GM18951 (cell line): ENCODE measurements around the gene CARD10.
"Not testable (repeated sequence)": the region's sequence is repeated elsewhere in the genome, so short reads cannot be mapped to it uniquely, and the experiment has no call there.

Experiments
- POLR2A ChIP-seq: IDR thresholded peaks from 4 replicates; pipeline ENCODE4 v1.6.1; 2011; ENCODE audit warnings: mild to moderate bottlenecking; ENCODE audit not compliant: insufficient read length, insufficient read depth; ENCODE audit errors: extremely low read depth
- in situ Hi-C: fragments of 300-500 bp; cut with MboI; formaldehyde crosslinking; loops from one replicate; pipeline ENCODE4 v1.12.0; 2022; ENCODE audit warnings: low sequenced_read_pairs, mixed read lengths, inconsistent platforms; ENCODE audit not compliant: unreplicated experiment

Gene CARD10

DNA sequence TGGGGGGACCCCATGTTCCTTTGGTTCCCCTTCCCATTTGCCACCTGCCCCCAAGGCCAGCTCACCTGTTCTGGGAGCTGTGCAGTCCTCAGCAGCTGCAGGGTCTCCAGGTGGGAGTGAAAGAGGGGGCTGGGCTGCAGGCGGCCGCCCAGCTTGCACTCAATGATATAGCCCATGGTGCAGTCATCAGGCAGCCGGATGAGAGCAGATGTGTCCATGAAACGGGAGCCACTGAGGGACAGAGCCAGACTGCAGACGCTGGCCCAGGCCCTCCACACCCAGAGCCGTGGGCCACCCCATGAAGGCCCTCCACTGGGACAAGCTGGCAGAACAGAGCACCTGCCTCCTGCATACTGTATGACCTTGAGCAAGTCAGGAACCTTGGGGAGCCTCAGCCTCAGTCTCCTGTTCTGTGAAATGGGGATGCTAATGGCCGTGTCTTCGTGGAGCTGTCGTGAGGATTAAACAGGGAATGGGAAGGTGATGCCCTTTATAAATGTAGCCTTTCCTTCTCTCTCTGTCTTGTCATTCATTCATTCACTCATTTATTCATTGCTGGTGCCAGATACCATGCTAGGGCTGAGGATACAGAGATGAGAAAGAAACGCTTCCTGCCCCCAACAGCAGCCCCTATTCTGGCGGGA lies 44.6 kb downstream of the CARD10 start:
- in situ Hi-C loops: no loop called here
- TF ChIP-seq POLR2A: no peak

DNA sequence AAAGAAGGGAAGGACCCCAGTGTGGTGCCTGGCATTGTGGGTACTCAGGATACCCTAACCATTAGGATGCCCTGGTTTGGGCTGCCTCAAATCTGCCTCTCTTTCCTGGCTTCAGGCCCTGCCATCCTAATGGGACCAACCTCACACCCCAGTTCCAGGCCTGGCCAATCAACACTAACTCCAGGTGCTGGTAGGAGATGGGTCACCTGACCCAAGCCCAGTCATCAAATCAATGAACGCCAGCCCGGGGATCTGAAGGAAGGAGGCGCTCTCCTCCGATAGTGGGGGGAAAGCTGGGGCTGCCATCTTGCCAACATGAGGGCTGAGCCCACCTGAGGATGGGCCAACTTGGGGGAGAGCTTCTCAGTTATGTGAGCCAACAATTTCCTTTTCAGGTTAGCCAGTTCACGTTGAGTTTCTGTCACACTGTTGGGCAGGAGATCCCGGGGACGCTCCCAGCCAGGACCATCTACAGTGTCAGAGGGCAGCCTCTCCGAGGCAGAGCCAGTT lies 45.7 kb downstream of the CARD10 start:
- no peak for TF ChIP-seq POLR2A
- in situ Hi-C loops: no loop called here

DNA sequence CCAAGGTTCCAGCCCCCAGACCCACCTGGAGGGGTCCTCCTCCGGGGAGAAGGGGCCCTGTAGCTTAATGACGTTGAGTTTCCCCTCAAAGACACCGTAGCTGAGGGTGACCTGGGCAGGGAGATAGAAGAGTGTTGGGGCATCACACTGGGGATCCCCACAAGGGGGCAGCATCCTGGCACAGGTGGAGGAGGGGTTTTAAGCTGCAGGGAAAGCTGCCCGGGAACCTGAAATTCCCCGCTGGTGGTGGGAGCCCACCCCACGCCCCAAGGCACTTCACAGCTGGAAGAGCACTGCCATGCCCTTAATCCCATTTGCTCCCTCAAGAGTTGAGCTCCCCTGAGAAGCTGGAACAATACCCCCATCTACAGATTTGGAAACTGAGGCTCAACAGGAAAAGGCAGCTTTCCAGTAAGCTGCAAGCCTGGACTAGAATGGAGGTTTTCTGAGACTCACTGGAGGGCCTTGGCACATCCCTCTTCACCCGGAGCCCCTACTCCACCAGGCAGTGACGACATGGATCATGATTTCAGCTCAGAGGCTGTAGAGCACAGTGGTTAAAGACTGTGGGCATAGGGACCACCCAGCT lies 46.7 kb downstream of the CARD10 start:
- no peak for TF ChIP-seq POLR2A
- in situ Hi-C loops: no loop called here

DNA sequence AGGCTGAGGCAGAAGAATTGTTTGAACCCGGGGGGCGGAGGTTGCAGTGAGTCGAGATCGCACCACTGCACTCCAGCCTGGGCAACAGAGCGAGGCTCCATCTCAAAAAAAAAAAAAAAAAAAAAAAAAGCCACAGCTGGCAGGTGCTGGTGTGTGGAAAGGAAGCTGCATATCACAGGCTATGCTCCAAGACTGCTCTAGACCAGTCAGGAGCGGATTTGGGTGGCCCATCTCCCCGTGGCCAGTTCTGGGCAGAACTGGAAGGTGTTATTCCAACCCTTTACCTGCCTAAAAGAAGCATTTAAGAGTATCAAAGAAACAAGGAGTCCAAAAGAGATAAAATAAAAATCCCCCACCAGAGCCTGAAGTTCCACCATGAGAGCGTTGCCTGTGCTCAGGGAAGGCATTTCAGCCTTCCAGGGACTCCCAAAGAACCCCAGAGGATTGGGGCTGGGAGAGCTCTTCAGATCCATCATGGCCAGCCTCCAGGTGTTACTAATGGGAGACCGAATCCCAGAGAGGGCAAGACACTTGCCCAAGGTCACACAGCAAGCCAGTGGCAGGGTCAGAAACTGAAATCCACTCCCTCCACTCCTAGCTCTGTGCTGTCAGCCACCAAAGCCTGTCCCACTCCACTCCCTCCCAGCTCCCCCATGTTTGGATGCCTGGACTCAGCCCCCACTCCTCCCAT lies 47.3 kb downstream of the CARD10 start:
- no peak for TF ChIP-seq POLR2A
- in situ Hi-C loops: no loop called here

DNA sequence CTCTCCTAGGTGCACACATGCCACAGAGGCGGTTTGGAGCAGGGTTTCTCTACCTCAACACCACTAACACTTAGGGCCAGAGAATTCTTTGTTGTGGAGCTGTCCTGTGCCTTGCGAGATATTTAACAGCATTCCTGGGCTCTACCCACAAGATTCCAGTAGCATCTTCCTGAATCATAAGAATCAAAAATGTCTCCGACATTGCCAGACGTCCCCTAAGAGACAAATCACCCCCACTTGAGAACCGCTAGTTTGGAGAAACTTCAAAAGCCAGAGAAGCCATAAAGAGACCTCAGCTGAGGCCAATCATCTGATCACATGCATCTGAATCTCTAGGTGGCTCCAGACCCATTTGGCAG lies 49.1 kb downstream of the CARD10 start:
- in situ Hi-C loops: no loop called here
- TF ChIP-seq POLR2A: no peak

DNA sequence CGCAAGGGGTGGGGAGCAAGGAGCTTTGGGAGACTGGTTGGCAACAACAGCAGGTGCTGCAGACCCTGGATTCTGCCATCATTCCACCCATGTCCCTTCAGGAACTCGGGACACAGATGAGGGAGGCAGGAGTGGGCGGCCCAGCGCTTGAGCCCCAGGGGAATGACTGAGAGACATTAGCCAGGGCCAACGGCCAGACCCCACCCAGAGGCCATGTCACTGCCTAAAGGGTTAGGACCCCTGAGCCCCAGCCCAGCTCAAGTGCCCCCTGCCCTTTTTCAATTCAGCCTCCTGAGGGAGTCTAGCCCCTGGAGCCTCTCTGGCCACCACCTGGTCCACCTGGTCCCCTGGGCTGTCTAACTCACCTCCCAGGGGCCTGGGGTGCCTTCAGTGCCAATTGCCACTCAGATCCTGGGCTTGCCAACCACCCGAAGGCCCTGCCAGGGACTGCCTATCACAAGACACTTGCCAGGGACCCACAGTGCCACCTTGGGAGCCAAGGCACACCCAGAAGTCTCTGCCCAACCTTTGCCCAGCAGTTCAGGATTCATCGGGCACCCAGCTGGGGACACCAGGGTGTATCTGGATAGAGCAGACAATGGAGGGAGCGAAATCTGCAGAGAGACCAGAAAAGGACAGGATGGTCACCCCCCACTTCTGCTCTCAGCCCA lies 49.7 kb downstream of the CARD10 start:
- TF ChIP-seq POLR2A: no peak
- in situ Hi-C loops: no loop called here

DNA sequence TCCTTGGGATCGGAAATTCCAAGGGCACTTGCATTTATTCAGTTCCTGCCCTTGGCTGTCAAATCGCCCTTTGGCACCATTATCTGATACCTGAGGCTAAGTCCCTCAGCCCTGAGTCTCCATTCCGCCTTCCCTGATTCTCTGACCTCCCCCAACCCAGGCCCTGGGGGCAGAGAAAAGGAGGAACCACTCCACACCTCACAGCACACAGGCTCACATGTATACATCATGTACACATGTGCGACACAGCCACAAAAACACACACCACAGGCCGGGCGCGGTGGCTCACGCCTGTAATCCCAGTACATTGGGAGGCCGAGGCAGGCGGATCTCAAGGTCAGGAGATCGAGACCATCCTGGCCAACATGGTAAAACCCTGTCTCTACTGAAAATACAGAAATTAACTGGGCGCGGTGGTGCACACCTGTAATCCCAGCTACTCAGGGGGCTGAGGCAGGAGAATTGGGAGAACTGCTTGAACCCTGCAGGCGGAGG lies 51.0 kb downstream of the CARD10 start:
- in situ Hi-C loops: not testable (repeated sequence)

DNA sequence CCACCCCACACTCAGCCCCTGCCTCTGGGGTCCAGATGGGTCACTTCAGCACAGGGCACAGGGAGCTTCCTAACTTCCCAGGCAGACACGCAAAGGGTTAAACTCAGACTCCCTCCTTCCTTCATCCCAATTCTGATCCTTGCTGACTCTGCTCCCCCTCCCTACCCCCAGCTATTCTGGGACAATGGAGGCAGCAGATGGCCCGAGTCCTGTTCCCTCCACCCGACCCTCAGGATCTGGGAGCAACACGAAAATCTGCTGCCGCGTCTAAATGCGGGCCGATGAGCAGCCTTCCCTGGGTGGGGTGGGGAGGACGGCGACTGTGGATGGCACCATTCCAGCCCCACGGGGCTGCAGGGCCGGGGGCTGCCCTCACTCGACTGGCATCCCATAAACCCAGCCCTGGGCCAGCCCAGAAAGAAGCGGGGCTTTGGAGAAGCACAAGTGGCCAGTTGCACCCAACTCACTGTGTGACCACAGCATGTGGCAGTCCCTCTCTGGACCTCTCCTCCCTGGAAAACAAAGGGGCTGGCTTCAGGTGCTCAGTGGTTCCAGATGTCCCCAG lies 51.7 kb downstream of the CARD10 start:
- in situ Hi-C loops: no loop called here
- no peak for TF ChIP-seq POLR2A

DNA sequence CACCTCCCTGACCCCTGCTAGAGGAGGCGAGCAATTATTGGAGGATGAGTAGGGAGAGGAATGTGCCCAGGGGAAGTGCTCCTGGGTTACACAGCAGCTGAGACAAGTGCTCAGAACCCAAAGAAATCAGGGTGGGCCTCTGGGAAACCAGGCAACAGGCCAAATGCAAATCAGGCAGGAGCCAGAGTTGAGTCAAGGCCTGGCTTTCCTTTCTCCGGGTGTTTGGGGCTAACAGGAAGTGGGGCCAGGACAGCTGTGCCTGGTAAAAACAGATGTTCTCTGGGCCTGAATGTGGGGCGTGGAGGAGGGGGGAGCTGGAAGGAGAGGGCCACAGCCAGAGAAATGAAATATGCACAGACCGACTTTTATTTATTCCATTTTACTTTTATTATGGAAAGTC lies 55.0 kb downstream of the CARD10 start:
- TF ChIP-seq POLR2A: no peak

DNA sequence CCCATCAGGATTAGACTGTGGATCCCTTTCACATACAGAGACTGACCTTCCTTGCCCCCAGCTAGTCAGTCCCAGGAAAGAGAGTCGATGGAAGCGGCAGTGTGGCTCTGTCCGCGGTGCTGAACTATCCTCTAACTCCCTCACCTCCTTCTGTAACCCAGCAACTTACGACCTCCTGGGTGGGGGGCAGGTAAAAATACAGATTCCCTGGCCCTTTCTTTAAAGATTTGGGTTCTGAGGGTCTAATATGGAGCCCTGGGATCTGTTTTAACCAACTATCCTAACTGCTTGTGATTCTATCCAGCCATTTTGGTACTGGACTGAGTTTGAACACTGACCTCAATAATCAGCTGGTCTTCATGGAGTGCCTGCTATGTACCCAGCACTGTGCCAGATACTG lies 56.2 kb downstream of the CARD10 start:
- no peak for TF ChIP-seq POLR2A
- in situ Hi-C loops: no loop called here

More for the DNA sequence above, 55.0 kb downstream of the CARD10 start:
- in situ Hi-C loops: no loop called here

DNA sequence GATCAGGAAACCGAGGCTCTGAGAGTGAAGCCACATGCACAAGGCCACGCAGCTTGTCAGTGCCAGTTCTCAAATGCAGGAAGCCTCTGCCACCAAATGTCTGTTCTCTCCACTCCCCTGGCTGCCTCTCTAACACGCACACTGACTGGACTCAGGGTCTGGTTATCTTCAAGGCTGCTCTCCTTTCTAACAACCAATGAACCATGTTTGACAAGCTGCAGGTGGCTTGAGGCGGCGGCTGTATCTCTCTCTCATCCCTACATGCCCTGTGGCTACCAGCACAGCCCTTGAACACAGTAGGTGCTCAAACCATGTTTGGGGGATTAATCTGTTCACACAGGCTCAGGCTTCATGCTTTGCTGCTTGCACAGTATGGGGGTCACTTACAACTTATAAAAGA lies 56.8 kb downstream of the CARD10 start:
- in situ Hi-C loops: no loop called here
- TF ChIP-seq POLR2A: no peak

DNA sequence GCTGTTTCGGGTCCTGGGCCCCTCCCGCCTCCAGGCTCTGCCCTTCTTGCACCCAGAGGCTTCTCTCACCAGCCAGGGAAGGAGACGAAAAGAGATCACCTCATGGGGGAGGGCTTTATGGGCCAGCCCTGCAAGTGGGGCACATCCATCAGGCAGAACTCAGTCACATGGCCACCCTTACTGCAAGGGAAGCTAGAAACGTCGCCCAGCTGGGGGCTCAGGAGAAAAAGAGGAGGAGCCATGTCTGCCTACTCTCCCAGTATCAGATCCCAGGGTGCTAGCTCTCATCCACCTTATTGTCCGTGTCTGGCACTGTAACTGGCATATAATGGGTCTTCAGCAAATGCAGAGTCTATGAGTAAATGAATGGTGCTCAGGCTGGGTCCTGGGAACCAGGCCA lies 57.3 kb downstream of the CARD10 start:
- TF ChIP-seq POLR2A: no peak
- in situ Hi-C loops: no loop called here

DNA sequence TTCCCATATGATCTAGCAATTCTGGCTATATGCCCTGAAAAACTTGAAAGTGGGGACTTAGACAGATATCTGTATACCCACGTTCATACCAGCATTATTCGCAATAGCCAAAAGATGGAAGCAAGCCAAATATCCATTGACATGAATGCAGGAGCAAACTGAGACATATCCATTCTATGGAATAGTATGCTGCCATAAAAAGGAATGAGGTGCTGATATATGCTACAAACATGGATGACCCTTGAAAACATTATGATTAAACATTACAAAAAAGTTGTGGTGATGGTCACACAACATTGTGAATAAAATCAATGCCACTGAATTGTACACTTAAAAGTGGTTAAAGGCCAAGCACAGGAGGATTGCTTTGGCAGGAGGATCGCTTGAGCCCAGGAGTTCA lies 58.5 kb downstream of the CARD10 start:
- in situ Hi-C loops: no loop called here
- no peak for TF ChIP-seq POLR2A
